Liver (tissue), 9 donors: ENCODE data around the gene NR2E1. TPM values are rescaled to one million over a fixed set of nuclear protein-coding genes. Genes with fewer than 3 reads are reported as not detected.

ENCODE experiments used
- DNase-seq: peaks from one replicate; pipeline ENCODE4 v3.0.0-alpha.2; 2017; ENCODE audit warnings: low spot score
- H3K27ac ChIP-seq, 2 donors: one replicate each; pipeline ENCODE4 v1.7.0; 2013; ENCODE audit warnings: inconsistent platforms in 2 of 2, low read length in 2 of 2, control low read depth in 1 of 2, low read depth in 1 of 2, mild to moderate bottlenecking in 1 of 2
- H3K27me3 ChIP-seq, 4 donors: one replicate each; pipeline versions ENCODE4 v1.6.1 to v1.7.0; 2013; ENCODE audit warnings: low read length in 3 of 4, inconsistent platforms in 1 of 4, mild to moderate bottlenecking in 1 of 4, moderate library complexity in 1 of 4; ENCODE audit not compliant: control insufficient read depth in 4 of 4, insufficient read depth in 4 of 4
- H3K36me3 ChIP-seq, 4 donors: one replicate each; pipeline versions ENCODE4 v1.6.1 to v1.7.0; 2013; ENCODE audit warnings: low read length in 3 of 4, mild to moderate bottlenecking in 3 of 4, low read depth in 1 of 4, moderate library complexity in 1 of 4; ENCODE audit not compliant: control insufficient read depth in 4 of 4, insufficient read depth in 3 of 4
- H3K4me1 ChIP-seq, 4 donors: one replicate each; pipeline versions ENCODE4 v1.6.1 to v1.7.0; 2013; ENCODE audit warnings: low read length in 3 of 4, mild to moderate bottlenecking in 3 of 4, moderate library complexity in 1 of 4; ENCODE audit not compliant: control insufficient read depth in 4 of 4, insufficient read depth in 4 of 4
- H3K4me3 ChIP-seq, 3 donors: one replicate each; pipeline versions ENCODE4 v1.6.1 to v1.7.0; 2013; ENCODE audit warnings: low read length in 3 of 3, control low read depth in 1 of 3, low read depth in 1 of 3, mild to moderate bottlenecking in 1 of 3
- H3K9ac ChIP-seq, 2 donors: one replicate each; pipeline ENCODE4 v1.7.0; 2013; ENCODE audit warnings: low read length in 2 of 2, mild to moderate bottlenecking in 2 of 2, moderate library complexity in 2 of 2, control low read depth in 1 of 2, low read depth in 1 of 2
- H3K9me3 ChIP-seq, 4 donors: one replicate each; pipeline versions ENCODE4 v1.6.1 to v1.7.0; 2013; ENCODE audit warnings: low read length in 3 of 4; ENCODE audit not compliant: control insufficient read depth in 4 of 4
- ATF3 ChIP-seq: IDR thresholded peaks from 2 replicates; pipeline ENCODE4 v1.6.1; 2016; ENCODE audit warnings: antibody characterized with exemption
- CTCF ChIP-seq: fragments of 150-350 bp; IDR thresholded peaks from 2 replicates; pipeline ENCODE4 v1.5.1; 2017; ENCODE audit warnings: improper control_type of control experiment, low read depth, low read length; ENCODE audit not compliant: missing input control
- EGR1 ChIP-seq, 2 donors: IDR thresholded peaks; 2 replicates each; pipeline ENCODE4 v1.6.1; 2016 to 2018; ENCODE audit warnings: antibody characterized with exemption in 2 of 2, low read depth in 2 of 2
- FOXA1 ChIP-seq: IDR thresholded peaks from 2 replicates; pipeline ENCODE4 v1.6.1; 2016; ENCODE audit warnings: antibody characterized with exemption
- FOXA2 ChIP-seq: IDR thresholded peaks from 2 replicates; pipeline ENCODE4 v1.6.1; 2016; ENCODE audit warnings: antibody characterized with exemption
- GABPA ChIP-seq, 2 donors: IDR thresholded peaks in 1 of 2; conservative IDR thresholded peaks in 1 of 2; 2 replicates each; pipeline ENCODE4 v1.6.1; 2016; ENCODE audit warnings: antibody characterized with exemption in 2 of 2, mild to moderate bottlenecking in 1 of 2, moderate library complexity in 1 of 2
- HNF4A ChIP-seq, 2 donors: conservative IDR thresholded peaks; 2 replicates each; pipeline ENCODE4 v1.6.1; 2016; ENCODE audit warnings: antibody characterized with exemption in 2 of 2, mild to moderate bottlenecking in 2 of 2
- HNF4G ChIP-seq: IDR thresholded peaks from 2 replicates; pipeline ENCODE4 v1.6.1; 2016; ENCODE audit warnings: antibody characterized with exemption
- JUND ChIP-seq, 2 donors: IDR thresholded peaks; 2 replicates each; pipeline ENCODE4 v1.6.1; 2016; ENCODE audit warnings: antibody characterized with exemption in 2 of 2
- MAX ChIP-seq: IDR thresholded peaks from 2 replicates; pipeline ENCODE4 v1.6.1; 2016; ENCODE audit warnings: antibody characterized with exemption
- NR2F2 ChIP-seq: IDR thresholded peaks from 2 replicates; pipeline ENCODE4 v1.6.1; 2016; ENCODE audit warnings: antibody characterized with exemption
- REST ChIP-seq: IDR thresholded peaks from 2 replicates; pipeline ENCODE4 v1.6.1; 2016; ENCODE audit warnings: antibody characterized with exemption, mild to moderate bottlenecking
- RXRA ChIP-seq, 2 donors: IDR thresholded peaks; 2 replicates each; pipeline ENCODE4 v1.6.1; 2017 to 2018; ENCODE audit warnings: antibody characterized with exemption in 2 of 2, mild to moderate bottlenecking in 1 of 2
- SP1 ChIP-seq: IDR thresholded peaks from 2 replicates; pipeline ENCODE4 v1.6.1; 2018; ENCODE audit warnings: antibody characterized with exemption, mild to moderate bottlenecking
- TAF1 ChIP-seq: conservative IDR thresholded peaks from 2 replicates; pipeline ENCODE4 v1.6.1; 2016; ENCODE audit warnings: antibody characterized with exemption, mild to moderate bottlenecking
- YY1 ChIP-seq: IDR thresholded peaks from 2 replicates; pipeline ENCODE4 v1.6.1; 2016; ENCODE audit warnings: antibody characterized with exemption, mild to moderate bottlenecking
- WGBS: extraction: QIAGEN DNeasy Blood & Tissue Kit; methylation state at CpG from one replicate; pipeline ENCODE4 v1.1.7; 2013; 5-methylcytosine and 5-hydroxymethylcytosine counted together
- polyA plus RNA-seq, 2 donors: library from polyadenylated mRNA; stranded (reverse) in 1 of 2; unstranded in 1 of 2; fragments of 200-250 nt in 1 of 2; fragments of >200 nt in 1 of 2; fragmentation: Nextera tagmentation in 1 of 2; extraction: Ambion mirVana in 1 of 2; gene quantifications; one replicate each; pipeline versions ENCODE4 v1.2.1 to v1.2.3, GENCODE V29; 2013 to 2015
- total RNA-seq, 2 donors: library from RNA; depleted of rRNA; stranded (reverse); fragments of >200 nt; gene quantifications; one replicate each; pipeline ENCODE4 v1.2.3, GENCODE V29; 2014
- donor health status: healthy.
- donor health status: healthy.
- donor health status: healthy.
- donor health status: healthy.
- donor health status: healthy.

NR2E1 gene
- total and polyA plus RNA-seq, 4 donors, result not detected

- Histone ChIP-seq H3K27me3 (peaks cover 0 to 34% (median 20%) of the 10 kb centered on the region in 4 donors), H3K9me3 (peaks cover 0 to 4% (median 0%) of the 10 kb centered on the region in 4 donors), H3K27ac (no peak overlapping the region), H3K4me3 (no peak overlapping the region), H3K4me1 (peaks cover 13 to 49% (median 32%) of the 10 kb centered on the region in 4 donors), H3K9ac (no peak overlapping the region), H3K36me3 (no peaks in the 10 kb centered on the region)
- no peak for DNase-seq
- 15% methylated on average over 31 of the region's 31 CpGs for WGBS
- TF ChIP-seq NR2F2, result no peak
- no peak for TF ChIP-seq SP1
- TF ChIP-seq YY1, result no peak
- TF ChIP-seq HNF4A (conservative IDR thresholded peaks at IDR 0.05), result peak in 1 of 2 donors; percentile 30
- no peak for TF ChIP-seq ATF3
Observed at GRCh38 chr6:108170332-108171290, 4.8 kb downstream of the NR2E1 start.

GRCh38 chr6:108171291-108171917 lies 5.6 kb downstream of the NR2E1 start:
- TF ChIP-seq FOXA2 (no peak), NR2F2 (no peak), RXRA (IDR thresholded peaks at IDR 0.05) (no peak), YY1 (no peak), GABPA (IDR thresholded peaks at IDR 0.05 in 1 of 2, conservative IDR thresholded peaks at IDR 0.05 in 1 of 2) (no peak), HNF4A (conservative IDR thresholded peaks at IDR 0.05) (no peak), MAX (no peak), TAF1 (no peak), CTCF (no peak), JUND (IDR thresholded peaks at IDR 0.05) (no peak), EGR1 (IDR thresholded peaks at IDR 0.05; ENCODE audit: low read depth in 2 of 2) (no peak), REST (no peak), FOXA1 (no peak), HNF4G (no peak)
- Histone ChIP-seq H3K9ac (no peak overlapping the region), H3K27me3 (peaks cover 0 to 38% (median 16%) of the 10 kb centered on the region in 4 donors), H3K9me3 (peaks cover 0 to 4% (median 0%) of the 10 kb centered on the region in 4 donors), H3K4me1 (peaks cover 13 to 52% (median 37%) of the 10 kb centered on the region in 4 donors), H3K27ac (no peak overlapping the region), H3K4me3 (no peak overlapping the region), H3K36me3 (no peaks in the 10 kb centered on the region)
- no peak for DNase-seq
- 31% methylated on average over 21 of the region's 21 CpGs for WGBS
